Measurements from ENCODE around the gene ARAP1.

The ARAP1 gene

DNA sequence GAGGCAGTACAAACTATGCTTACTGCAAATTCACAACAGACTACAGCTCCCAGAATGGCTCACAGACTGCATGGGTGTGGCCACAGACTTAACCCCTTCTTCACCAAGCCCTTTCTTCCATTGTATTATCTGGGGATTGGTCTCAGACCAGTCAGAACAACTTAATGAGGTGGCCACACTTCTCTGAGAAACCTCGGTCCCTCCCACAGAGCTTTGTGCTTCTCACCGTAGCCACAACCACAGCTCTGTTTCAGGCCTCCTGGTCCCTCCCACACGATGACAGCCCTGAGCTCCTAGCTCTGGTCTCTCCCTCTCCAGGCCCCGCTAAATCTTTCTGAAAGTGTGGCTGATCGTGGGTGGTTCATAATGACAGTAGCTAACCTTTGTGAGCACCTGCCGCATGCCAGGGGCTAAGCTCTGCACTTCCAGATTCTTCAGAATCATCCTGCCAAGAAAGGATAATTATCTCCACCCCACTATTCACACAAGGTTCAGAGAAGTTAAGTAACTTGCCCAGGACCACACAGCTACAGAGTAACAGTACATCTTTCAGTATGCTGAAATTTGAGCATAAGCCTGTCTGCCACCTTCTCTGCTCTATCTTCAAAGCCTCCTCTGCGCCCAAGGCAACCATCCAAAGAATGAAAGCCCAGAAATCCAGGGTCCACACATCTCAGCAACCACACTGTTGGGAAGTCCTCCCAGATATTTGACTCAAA lies 83.4 kb downstream of the ARAP1 start:
- DNase-seq (ENCODE audit: low read depth in 3 of 3): peak; percentile 44 to 76 (median 63)

DNA sequence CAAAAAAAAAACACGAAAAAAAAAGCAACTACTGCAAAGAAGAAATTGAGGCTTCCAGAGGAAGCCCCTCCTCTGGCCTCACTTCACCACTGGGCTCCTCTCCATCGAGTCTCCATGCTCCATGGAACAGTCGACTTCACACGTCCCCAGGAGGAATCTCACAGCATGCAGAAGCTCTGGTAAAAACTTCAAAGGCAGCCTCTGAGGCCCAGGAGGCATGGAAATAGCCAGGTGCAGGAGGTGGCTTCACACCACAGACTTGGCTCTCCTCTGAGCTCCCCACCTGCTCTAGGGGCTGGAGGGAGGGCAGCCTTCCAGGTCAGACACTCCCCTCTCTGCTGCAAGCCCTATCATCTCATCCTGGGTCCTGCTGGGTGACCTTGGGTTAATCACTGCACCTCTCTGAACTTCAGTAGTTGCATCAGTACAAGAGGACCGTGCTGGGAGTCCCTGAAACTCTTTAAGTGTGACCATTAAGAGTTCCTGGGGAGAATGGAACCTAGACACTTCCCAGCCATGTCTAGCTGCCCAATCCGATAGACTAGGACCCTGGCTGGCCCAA lies 86.2 kb downstream of the ARAP1 start:
- no peak for DNase-seq (ENCODE audit: low read depth in 3 of 3)

DNA sequence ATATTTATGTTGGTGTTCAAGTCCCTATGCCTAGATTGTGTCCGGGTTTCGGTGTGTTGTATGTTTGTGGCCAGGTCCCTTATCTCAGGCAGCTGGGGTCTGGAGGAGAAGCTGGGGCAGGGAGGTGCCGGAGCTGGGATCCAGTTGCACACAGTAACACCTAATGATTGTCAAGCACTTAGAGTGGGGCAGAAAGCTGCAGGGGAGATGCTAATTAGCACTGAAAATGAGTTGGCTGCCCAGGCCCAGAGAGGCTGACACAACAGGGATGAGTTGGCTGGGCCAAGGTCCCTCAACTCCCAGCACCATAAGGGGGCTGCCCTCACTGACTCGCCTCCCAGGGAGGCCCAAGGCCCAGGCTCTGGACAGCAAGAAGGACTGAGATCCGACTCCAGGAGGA lies 90.2 kb downstream of the ARAP1 start:
- DNase-seq (ENCODE audit: low read depth in 3 of 3): no peak

DNA sequence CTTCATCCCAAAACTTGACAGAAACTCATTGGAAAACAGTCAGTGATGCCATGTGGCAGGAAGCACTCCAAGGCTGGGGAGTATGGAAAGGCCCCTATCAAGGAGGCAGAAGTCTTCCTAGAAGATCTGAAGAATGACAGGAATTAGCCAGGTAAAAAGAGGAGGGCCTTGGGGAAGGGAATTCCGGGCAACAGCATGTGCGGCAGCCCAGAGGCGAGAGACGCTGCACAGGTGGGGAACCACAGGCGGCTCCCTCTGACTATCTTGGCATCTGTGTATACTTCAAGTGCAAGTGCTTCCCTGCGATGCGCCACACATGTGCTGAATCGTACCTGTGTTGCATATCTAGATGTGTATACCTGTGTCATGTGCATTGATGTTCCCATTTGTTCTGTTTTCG lies 90.7 kb downstream of the ARAP1 start:
- no peak for DNase-seq (ENCODE audit: low read depth in 3 of 3)

DNA sequence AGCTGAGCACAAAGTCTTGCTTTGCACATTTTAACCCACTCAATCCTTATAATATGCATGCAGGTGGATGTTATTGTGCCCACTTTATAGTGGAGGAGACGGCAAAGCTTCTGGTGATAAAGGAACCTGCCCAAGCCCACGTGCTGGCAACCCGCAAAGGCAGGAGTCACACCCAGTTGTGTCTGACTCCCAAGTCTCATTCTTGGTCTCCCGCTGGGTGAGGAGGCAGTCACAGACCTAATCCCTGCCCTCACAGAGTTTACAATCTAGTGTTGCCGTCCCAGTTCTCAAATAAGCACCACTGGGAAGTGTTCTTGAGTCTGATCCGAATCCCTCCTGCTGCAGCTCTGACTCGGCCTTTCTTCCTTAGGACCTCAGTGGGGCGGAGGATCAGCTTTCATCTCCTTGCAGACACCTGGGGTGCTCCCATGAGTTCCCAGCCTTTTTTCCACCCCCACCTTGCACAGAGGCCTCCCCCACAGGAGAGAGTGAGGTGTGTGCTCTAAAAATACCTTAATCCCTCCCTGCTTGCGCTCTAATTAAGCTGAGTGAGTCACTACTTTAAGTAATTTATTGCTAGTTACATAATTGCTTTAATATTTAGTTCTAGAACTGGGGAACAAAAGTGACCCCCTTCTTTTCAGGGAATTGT lies 93.1 kb downstream of the ARAP1 start:
- no peak for DNase-seq (ENCODE audit: low read depth in 3 of 3)

DNA sequence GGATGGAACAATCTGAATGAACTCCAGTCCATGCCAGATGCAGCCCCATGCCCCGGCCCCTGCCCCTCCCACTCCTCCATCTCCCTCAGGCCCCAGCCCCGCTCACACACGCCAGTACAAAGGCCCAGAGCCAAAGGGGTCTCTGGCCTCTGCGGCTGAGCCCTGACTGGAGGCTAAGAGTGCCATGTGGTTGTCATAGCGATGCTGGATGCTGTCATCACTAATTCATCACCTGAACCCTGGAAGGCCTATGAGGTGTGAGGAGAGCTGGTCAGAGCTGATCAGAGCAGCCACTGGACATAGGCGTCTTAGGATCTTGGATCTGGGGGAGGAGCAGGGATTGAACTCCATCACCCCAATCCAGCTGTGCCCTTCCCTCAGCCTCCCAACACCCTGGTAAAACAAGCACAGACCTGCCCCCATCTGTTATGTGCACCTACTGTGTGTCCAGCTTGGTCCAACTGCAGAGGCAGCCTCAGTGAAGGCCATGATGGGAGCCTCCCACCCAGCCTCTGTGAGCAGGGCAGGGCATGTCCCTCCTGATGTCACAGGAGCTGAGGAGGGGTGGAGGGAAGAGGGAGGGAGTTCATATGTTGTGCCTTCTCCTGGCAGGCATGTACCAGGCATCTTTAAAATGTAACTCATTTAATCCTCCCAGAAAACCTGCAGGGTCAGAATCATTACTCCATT lies 94.7 kb downstream of the ARAP1 start:
- no peak for DNase-seq (ENCODE audit: low read depth in 3 of 3)

DNA sequence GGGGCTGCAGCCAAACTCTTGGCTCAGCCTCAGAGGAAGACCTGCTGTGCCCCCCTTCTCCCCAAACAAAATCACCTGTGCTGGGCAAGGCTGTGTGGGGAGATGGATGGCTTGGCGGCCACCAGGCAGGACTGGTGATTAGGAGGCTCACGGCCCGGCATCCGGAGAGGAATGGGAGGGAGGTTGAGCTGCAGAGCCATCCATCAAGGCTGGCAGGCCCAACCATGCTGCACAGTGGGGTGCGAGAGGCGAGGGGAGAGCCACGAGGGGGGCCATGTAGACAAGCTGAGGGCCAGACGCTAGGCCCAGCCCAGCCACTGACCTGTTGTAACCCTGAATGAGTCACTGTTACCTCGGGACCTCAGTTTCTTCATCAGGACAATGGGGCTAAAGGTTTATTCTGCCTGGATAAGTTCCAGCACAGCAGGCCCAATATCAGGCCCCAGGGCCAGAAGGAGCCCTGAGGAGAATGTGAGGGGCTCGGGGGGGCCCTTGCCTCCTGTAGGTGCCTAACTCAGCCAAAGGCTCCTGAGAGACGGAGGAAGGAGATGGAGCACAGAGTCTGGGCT lies 96.2 kb downstream of the ARAP1 start:
- no peak for DNase-seq (ENCODE audit: low read depth in 3 of 3)

DNA sequence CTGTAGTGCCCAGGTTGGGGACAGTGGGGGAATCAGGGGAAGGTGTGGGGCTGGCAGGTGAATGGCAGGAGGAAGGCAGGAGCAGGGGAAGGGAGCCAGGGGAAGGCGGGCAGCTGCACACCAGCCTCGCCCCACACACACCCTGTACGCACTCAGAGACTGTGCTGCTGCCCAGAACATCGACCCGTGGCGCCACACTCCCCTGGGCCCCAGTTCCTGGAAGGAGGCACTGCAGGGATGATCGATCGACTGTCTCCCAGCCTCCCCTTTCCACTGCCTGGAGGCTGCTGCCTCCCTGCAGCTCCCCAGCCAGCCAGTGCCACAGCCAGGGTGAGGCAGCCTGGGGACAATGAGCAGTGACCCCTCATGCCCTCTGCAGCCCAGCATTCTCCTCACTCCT lies 97.2 kb downstream of the ARAP1 start:
- no peak for DNase-seq (ENCODE audit: low read depth in 3 of 3)

DNA sequence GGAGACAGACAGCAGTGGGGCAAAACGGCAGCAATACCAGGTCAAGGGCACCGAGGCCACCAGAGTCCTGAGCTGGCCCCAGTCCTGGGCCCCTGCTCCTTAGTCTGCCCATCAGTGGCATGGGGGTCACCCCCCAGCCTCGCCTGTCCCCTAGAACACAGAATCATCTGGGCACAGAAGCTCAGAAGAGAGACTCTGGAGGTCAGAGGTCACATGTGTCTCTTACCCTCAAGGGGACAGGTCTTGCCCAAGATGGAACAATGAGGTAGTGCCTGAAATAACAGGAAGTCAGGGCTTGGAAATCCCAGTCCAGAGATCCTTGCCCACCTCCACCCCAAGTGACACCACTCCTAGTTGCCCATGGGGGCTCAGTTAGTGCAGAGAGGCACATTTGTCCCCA lies 98.6 kb downstream of the ARAP1 start:
- DNase-seq (ENCODE audit: low read depth in 3 of 3): no peak

DNA sequence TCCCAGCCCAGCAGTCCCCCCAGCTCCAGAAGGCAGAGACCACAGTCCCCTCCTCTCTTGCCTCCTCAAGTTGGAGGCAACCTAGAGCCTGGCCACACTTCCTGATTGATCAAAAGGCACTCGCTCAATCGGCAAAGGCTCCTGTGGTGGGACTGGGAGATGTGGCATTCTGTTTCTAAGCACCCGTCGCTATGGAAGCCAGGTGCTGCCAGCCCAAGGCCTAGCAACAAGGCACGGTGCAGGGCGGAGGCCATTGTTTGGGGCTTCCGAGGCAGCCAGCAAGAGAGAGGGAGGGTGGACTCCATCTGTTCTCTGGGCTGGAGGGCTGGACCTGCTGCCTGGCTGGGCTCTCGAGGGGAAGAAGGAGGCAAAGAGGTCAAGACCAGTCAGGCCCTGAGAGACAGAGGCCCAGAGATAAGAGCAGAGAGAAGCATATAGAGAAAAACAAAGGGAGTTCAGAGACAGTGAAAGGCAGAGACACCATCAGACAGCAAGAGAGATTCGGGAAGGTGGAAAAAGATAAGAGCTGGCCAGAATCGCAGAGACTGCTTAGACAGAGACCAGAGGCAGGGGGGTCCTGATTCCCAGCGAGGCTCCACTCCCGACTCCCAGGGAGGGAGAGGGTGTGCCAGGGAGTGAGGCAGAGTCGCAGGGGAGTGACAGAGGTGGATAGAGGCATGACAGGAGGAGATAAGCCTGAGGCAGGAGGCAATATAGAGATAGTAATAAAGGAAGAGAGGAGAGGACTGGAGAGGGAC lies 99.2 kb downstream of the ARAP1 start:
- no peak for DNase-seq (ENCODE audit: low read depth in 3 of 3)

DNA sequence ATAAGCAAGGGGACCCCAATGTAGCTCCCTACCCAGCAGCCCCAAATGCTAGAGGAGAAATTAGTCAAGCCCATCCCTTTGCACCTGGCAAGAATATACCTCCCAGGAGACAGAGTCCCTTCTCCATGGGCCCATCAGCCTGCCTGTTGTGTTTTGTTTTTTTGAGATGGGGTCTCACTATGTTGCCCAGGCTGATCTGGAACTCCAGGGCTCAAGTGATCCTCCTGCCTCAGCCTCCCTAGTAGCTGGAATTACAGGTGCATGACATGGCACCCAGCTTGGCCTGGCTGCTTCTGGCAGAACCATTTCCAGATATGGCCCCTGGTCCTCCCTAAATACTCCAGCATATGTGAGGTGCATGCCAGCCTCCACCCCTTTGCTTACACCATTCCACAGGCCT lies 100.1 kb downstream of the ARAP1 start:
- DNase-seq (ENCODE audit: low read depth in 3 of 3): no peak

DNA sequence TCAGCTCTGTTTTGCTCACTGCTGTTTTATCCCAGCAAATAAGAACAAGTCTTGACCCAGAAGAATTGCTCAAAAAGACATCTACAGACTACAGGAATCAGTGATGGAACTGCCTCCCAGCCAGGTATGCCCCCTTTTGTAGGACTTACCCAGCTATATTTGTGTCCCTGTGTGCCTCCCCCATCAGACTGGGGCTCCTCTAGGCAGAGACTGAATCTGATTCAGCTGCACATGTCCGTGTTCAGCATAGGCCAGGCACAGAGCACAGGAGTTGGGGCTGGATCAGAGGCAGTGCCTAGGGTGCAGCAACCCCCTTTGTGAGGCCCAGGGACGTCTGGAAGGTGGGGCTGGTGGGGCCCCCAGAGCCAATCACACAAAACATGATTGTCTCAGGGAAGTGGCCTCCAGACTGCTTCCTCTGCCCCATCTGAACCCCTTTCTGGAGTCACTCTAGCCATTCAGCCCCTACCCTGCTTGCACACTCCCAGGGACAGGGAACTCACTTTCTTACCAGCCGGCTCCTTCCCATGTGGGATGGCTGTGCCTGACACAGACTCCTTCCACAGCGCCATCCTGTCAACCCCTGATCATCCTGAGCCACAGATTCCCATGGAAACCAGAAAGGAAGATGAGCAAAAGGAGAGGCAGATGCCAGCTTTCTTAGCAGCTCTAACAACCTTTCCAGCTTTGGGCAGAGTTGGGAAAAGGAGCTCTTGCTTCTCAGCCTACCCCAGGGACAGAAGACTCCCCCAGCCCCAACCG lies 102.8 kb downstream of the ARAP1 start:
- DNase-seq (ENCODE audit: low read depth in 3 of 3): no peak

DNA sequence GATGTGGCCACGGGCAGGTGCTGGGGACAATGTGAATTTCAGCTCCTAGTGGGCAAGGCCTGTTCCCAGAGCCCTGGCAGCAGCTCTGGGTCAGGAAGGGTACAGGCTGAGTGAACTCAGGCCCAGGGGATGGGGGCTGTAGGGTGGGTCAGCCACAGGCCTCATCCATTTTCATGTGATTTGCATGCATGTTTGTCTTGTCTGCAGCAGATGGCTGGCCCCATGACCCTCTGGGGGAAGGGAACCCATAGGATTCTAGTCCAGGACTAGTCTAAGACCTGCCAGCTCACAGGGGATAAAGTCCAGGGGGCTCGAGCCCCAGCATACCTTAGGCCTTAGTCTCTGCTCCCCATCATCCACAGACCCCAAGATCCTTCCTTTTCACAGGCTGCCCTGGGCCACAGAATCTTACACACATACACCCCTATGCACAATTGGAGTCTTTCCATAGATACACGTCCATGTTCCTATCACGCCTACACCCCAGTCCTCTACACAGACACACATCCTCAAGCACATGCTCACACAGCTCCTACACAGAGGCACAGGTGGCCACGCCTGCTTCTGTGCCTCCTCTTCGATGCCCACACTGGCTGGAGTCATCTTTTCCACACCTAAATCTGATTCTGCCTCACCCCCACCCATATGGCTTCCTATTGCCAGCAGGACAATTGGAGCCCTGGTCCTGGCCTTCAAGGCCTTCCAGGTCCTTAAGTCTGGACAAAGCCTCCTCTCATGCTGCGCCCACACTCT lies 103.6 kb downstream of the ARAP1 start:
- no peak for DNase-seq (ENCODE audit: low read depth in 3 of 3)

DNA sequence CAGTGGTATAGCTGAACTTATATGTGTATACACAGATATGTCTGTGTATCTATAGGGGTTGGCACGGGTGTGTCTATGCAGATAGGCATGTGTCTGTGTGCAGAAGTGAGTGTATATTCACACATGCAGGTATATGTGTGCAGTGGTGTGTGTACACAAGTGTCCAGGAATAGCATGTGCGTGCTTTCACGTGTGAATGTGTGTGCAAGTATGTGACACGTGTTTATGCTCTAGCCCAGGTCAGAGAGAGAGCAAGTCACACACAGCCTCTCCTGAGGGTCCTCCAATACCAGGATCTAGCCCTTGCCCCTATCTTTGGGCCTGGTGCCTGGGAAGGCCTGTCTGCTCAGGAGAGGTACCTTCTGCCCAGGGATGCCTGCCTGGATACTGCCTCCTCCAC lies 104.3 kb downstream of the ARAP1 start:
- no peak for DNase-seq (ENCODE audit: low read depth in 3 of 3)

DNA sequence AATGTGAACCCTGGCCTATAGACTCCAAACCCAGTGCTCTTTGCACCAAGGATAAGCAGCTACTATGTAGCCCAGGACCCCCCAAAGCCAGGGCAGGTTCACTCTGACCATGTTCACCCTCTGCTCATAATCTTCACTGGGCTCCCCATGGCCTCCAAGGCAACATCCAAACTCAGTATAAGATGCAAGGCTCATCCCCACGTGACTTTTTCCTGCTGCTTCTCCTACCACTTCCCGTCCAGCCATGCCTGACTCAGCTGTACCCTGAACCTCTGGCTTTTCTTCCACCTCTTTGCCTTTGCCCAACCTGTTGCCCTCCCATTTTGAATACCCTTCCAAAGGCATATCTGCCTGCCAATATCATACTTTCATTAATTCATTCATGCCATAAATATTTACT lies 105.7 kb downstream of the ARAP1 start:
- DNase-seq (ENCODE audit: low read depth in 3 of 3): no peak

DNA sequence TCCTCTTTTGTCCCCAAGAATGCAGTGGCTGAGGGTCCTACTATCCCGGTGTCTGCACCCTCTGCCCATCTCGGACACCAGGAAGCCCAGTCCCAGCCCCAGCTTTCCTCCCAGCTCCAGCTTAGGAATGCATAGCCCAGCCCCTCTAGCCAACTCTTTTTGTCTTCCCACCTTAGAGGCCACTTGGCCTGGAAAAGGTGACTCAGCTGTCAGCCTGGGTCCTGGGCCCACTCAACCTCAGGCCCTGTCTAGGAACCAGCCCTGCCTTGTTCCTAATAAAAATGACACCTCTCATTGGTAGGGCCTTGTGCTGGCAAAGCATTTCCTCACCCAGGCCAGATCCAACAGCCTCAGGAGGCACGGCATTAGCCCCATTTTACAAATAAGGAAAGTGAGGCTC lies 106.2 kb downstream of the ARAP1 start:
- DNase-seq (ENCODE audit: low read depth in 3 of 3): no peak

DNA sequence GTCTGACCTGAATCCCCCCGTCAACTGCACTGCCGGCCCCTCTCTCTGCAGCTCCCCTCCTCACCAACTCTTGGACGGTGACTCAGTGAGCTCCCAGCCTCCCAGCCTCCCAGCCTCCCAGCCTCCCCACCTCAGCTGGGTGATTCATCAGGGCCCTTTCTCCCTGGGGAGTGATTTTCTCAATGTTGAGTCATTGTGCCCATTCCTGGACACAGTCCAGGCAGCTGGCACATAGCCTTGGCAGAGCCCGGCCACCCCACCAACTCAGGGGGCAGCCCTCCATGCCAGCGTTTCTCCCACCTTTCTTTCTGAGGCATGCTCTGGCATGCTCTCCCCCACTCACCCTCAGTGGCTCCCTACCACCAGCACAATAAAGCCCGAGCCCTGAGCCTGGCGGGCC lies 108.7 kb downstream of the ARAP1 start:
- DNase-seq (ENCODE audit: low read depth in 3 of 3): no peak

DNA sequence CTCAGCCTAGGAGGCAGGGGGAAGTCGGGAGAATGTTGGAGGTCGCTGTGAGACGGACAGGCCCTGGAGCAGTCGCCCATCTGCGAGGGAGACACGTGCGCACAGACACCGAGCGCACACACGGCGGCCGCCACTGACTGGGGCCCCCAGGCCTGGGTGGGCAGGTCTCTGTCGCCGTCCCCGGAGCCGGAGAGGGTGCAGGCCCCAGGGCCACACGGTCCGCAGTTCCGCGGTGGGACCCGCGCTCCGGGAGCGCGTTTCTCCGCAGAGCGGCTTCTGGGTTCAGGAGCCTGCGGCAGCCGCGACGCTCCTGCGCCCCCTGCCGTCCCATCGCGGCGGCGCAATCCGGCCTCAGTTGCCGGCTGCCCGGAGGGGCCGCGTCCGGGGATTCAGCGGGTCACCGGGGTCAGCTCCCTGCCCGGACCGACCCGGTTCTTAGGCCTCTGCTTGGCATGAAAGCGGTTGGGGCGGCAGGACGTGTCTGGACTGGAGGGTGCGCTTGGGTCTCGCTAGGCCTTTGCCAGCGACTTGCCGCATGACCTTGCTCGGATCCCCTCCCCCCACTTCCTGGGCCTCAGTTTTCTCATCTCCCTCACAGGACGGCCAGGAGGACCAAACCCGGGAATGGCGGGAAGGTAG lies 109.2 kb downstream of the ARAP1 start:
- DNase-seq (ENCODE audit: low read depth in 3 of 3): peak; percentile 25 to 50 (median 33)

DNA sequence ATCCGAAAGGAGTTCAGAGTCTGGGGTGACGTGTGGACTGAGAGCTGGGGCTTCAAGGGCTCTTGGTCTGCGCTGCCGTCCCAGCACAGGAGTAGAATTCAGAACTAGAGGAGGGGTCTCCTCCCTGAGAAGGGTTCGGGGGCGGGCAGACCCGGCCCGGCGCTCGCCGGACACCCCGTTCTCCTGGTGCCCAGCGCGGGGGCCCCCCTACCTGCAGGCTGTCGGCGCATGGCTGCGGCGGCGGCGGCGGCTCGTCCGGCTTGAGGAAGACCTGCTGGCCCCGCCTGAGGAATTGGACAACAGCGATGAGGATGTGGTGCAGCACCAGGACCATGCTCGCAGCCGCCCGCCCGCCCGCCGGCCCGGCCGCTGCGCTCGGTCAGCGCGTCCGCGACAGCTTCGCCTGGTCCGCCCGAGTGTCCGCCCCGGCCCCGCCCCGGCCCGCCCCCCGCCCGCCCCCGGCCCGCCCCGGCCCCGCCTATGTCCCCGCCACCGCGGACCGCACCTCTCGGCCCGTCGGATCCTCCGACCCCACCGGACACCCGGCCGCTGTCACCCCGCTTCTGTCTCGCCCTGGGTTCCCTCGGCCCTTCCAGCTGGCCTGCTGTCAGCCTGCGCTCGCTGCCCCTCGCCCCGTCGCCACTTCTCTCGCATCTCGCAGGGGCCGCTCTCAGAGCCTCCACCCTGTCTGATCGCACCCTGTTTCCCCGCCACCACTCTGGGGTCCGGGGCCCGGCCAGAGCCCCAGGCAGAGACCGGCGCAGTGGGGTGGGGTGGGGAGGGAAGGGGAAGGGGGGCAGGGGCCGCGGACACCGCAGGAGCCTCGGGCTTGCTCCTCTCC lies 109.9 kb downstream of the ARAP1 start:
- DNase-seq (ENCODE audit: low read depth in 3 of 3): no peak

All from stimulated activated CD4-positive, alpha-beta T cell treated with anti-CD3 and anti-CD28 coated beads, TNF-alpha, amount 100 ng/mL, for 48 hours (primary cell).